Measurements from ENCODE around the gene SCGN. TPM values are rescaled to one million over a fixed set of nuclear protein-coding genes. Genes with fewer than 3 reads are reported as not detected.

Gene SCGN
- total and polyA plus RNA-seq, 10 donors, result not detected

DNA sequence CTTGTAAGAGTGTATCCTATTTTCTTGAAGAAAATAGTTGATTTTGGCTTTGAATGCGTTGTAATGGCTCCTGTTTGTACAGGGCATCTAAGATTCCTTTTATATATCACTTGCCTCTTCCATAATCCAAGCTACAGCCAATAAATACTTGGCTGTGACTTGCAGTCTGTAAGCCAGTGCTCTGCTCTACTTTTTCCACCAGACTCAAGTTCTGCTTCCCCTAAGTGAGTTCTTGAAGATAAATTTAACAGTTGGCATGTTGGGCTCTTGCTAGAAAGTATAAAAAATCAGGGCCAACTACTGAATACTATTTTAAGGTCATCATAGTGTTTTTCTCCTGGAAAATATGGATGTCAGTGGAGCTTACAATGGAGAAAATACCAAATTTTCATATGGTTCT, 36.5 kb upstream of the SCGN start:
- DNase-seq, result no peak
- H3K27me3 ChIP-seq (replicated peaks in 1 of 7), result no peaks in the 10 kb centered on the region
- H3K36me3 ChIP-seq, result peaks cover 0 to 28% (median 0%) of the 10 kb centered on the region in 6 donors
- WGBS, 5 donors, result 73 to 98% (median 93%) methylated on average over 1 of the region's 1 CpG
- H3K4me1 ChIP-seq, result peaks cover 0 to 6% (median 0%) of the 10 kb centered on the region in 6 donors
- TF ChIP-seq POLR2A (IDR thresholded peaks at IDR 0.05), result no peak
- no peak for TF ChIP-seq CTCF (IDR thresholded peaks at IDR 0.05 in 8 of 11, conservative IDR thresholded peaks at IDR 0.05 in 3 of 11)
- TF ChIP-seq POLR2AphosphoS5 (IDR thresholded peaks at IDR 0.05), result no peak
- H3K9me3 ChIP-seq, result no peaks in the 10 kb centered on the region
- intact Hi-C loops (cut with DNase I; ENCODE audit: low total_unique reads), result no loop called here
- no peak overlapping the region for H3K27ac ChIP-seq
- no peak overlapping the region for H3K4me3 ChIP-seq

- H3K27me3 ChIP-seq (replicated peaks in 1 of 7), result no peaks in the 10 kb centered on the region
- no peak overlapping the region for H3K27ac ChIP-seq
- H3K36me3 ChIP-seq, result peaks cover 0 to 17% (median 0%) of the 10 kb centered on the region in 6 donors
- WGBS, 5 donors, result 90 to 98% (median 92%) methylated on average over 2 of the region's 2 CpGs
- intact Hi-C loops (cut with DNase I; ENCODE audit: low total_unique reads), result no loop called here
- peaks cover 0 to 6% (median 0%) of the 10 kb centered on the region in 6 donors for H3K4me1 ChIP-seq
- TF ChIP-seq POLR2AphosphoS5 (IDR thresholded peaks at IDR 0.05) (no peak), POLR2A (IDR thresholded peaks at IDR 0.05) (no peak), CTCF (IDR thresholded peaks at IDR 0.05 in 8 of 11, conservative IDR thresholded peaks at IDR 0.05 in 3 of 11) (no peak)
- DNase-seq, result no peak
- no peak overlapping the region for H3K4me3 ChIP-seq
- no peaks in the 10 kb centered on the region for H3K9me3 ChIP-seq
These were observed 34.0 kb upstream of the SCGN start for GRCh38 chr6:25617997-25618396.

- no peaks in the 10 kb centered on the region for H3K9me3 ChIP-seq
- no peaks in the 10 kb centered on the region for H3K27me3 ChIP-seq (replicated peaks in 1 of 7)
- H3K27ac ChIP-seq, result no peak overlapping the region
- H3K36me3 ChIP-seq, result peaks cover 0 to 10% (median 0%) of the 10 kb centered on the region in 6 donors
- H3K4me1 ChIP-seq, result peaks cover 0 to 6% (median 0%) of the 10 kb centered on the region in 6 donors
- 48 to 66% (median 58%) methylated on average over 4 of the region's 4 CpGs for WGBS, 5 donors
- no peak for TF ChIP-seq CTCF (IDR thresholded peaks at IDR 0.05 in 8 of 11, conservative IDR thresholded peaks at IDR 0.05 in 3 of 11)
- TF ChIP-seq POLR2AphosphoS5 (IDR thresholded peaks at IDR 0.05), result no peak
- TF ChIP-seq POLR2A (IDR thresholded peaks at IDR 0.05), result no peak
- no peak for DNase-seq
- H3K4me3 ChIP-seq, result no peak overlapping the region
- intact Hi-C loops (cut with DNase I; ENCODE audit: low total_unique reads), result no loop called here
These were observed 32.8 kb upstream of the SCGN start for GRCh38 chr6:25619217-25619616.

GRCh38 chr6:25620391-25620790, 31.6 kb upstream of the SCGN start:
- intact Hi-C loops (cut with DNase I; ENCODE audit: low total_unique reads), result no loop called here
- Histone ChIP-seq H3K9me3 (no peaks in the 10 kb centered on the region), H3K27me3 (replicated peaks in 1 of 7) (no peaks in the 10 kb centered on the region), H3K4me3 (no peak overlapping the region), H3K27ac (no peak overlapping the region), H3K4me1 (peaks cover 0 to 6% (median 0%) of the 10 kb centered on the region in 6 donors), H3K36me3 (peaks cover 0 to 10% (median 0%) of the 10 kb centered on the region in 6 donors)
- DNase-seq, result no peak
- TF ChIP-seq POLR2AphosphoS5 (IDR thresholded peaks at IDR 0.05) (no peak), CTCF (IDR thresholded peaks at IDR 0.05 in 8 of 11, conservative IDR thresholded peaks at IDR 0.05 in 3 of 11) (no peak), POLR2A (IDR thresholded peaks at IDR 0.05) (no peak)
- 93 to 97% (median 94%) methylated on average over 2 of the region's 2 CpGs for WGBS, 5 donors
